ENCODE data around the gene DNAJC4. TPM values are rescaled to one million over a fixed set of nuclear protein-coding genes. Genes with fewer than 3 reads are reported as not detected.

Gene DNAJC4
- total RNA-seq, 2 experiments from 2014 or later, result 22.5 to 26.2 TPM

- DNase-seq, result no peak
- Mint-ChIP-seq H3K27ac (peak overlapping the region; percentile 99), H3K36me3 (peaks cover 51% of the 10 kb centered on the region), H3K27me3 (no peaks in the 10 kb centered on the region), H3K9me3 (no peaks in the 10 kb centered on the region), H3K4me3 (peak overlapping the region; percentile 96), H3K4me1 (ENCODE audit: low read depth) (peaks cover 48% of the 10 kb centered on the region)
- intact Hi-C loops (cut with micrococcal nuclease), result no loop called here
- POLR2A ChIA-PET, result interaction anchor here (0.8 to 5.5 kb wide), 5 partner anchors 16 to 124 kb away, joined by 3 to 111 read pairs (median 36); partner anchors contain the start of genes NUDT22, STIP1 and TRPT1
- CTCF ChIA-PET, result interaction anchor here (0.6 to 6.5 kb wide), 8 partner anchors 16 to 1455 kb away, joined by 3 to 106 read pairs (median 6); partner anchors contain the start of genes CATSPERZ, ESRRA, NUDT22 and STIP1
Observed at GRCh38 chr11:64208796-64209562, 21.4 kb upstream of the DNAJC4 start.

GRCh38 chr11:64209563-64209843, 20.8 kb upstream of the DNAJC4 start:
- H3K4me3 Mint-ChIP-seq, result no peak overlapping the region
- intact Hi-C loops (cut with micrococcal nuclease), result no loop called here
- H3K27ac Mint-ChIP-seq, result peak overlapping the region; percentile 28
- peaks cover 45% of the 10 kb centered on the region for H3K4me1 Mint-ChIP-seq (ENCODE audit: low read depth)
- peaks cover 50% of the 10 kb centered on the region for H3K36me3 Mint-ChIP-seq
- ChIA-PET POLR2A (interaction anchor here (0.8 to 5.5 kb wide), 2 partner anchors 16 to 34 kb away, joined by 3 to 66 read pairs; partner anchors contain the start of genes NUDT22 and TRPT1), CTCF (interaction anchor here (0.9 to 6.5 kb wide), 3 partner anchors 16 to 93 kb away, joined by 3 to 106 read pairs (median 38); partner anchors contain the start of genes CATSPERZ, ESRRA, NUDT22 and TRPT1)
- no peaks in the 10 kb centered on the region for H3K9me3 Mint-ChIP-seq
- DNase-seq, result no peak
- no peaks in the 10 kb centered on the region for H3K27me3 Mint-ChIP-seq

- H3K4me3 Mint-ChIP-seq, result no peak overlapping the region
- DNase-seq, result no peak
- no peaks in the 10 kb centered on the region for H3K9me3 Mint-ChIP-seq
- no peaks in the 10 kb centered on the region for H3K27me3 Mint-ChIP-seq
- peak overlapping the region; percentile 28 for H3K27ac Mint-ChIP-seq
- ChIA-PET POLR2A (interaction anchor here (5.5 kb wide), 1 partner anchor 15 kb away, joined by 66 read pairs; the partner anchor contains the start of genes NUDT22 and TRPT1), CTCF (interaction anchor here (0.9 kb wide), 1 partner anchor 16 kb away, joined by 3 read pairs; the partner anchor contains the start of gene NUDT22)
- intact Hi-C loops (cut with micrococcal nuclease), result no loop called here
- peaks cover 47% of the 10 kb centered on the region for H3K4me1 Mint-ChIP-seq (ENCODE audit: low read depth)
- peaks cover 54% of the 10 kb centered on the region for H3K36me3 Mint-ChIP-seq
Observed at GRCh38 chr11:64210301-64211020, 19.9 kb upstream of the DNAJC4 start.

- POLR2A ChIA-PET, result interaction anchor here (5.5 kb wide), 1 partner anchor 14 kb away, joined by 66 read pairs; the partner anchor contains the start of genes NUDT22 and TRPT1
- intact Hi-C loops (cut with micrococcal nuclease), result no loop called here
- H3K4me3 Mint-ChIP-seq, result no peak overlapping the region
- H3K9me3 Mint-ChIP-seq, result no peaks in the 10 kb centered on the region
- no peak for DNase-seq
- CTCF ChIA-PET, result interaction anchor here (1.1 kb wide), 1 partner anchor 48 kb away, joined by 3 read pairs; no protein-coding TSS in a partner anchor
- no peaks in the 10 kb centered on the region for H3K27me3 Mint-ChIP-seq
- peaks cover 38% of the 10 kb centered on the region for H3K4me1 Mint-ChIP-seq (ENCODE audit: low read depth)
- no peak overlapping the region for H3K27ac Mint-ChIP-seq
- H3K36me3 Mint-ChIP-seq, result peaks cover 54% of the 10 kb centered on the region
Observed at GRCh38 chr11:64211181-64211872, 19.0 kb upstream of the DNAJC4 start.

GRCh38 chr11:64216879-64217278, 13.5 kb upstream of the DNAJC4 start:
- CTCF ChIA-PET, result interaction anchor here (0.6 to 1.8 kb wide), 4 partner anchors 8 to 86 kb away, joined by 3 to 9 read pairs (median 3); partner anchors contain the start of genes FERMT3, NUDT22 and TRPT1
- intact Hi-C loops (cut with micrococcal nuclease), result no loop called here
- no peaks in the 10 kb centered on the region for H3K27me3 Mint-ChIP-seq
- no peaks in the 10 kb centered on the region for H3K9me3 Mint-ChIP-seq
- no peak overlapping the region for H3K27ac Mint-ChIP-seq
- no peak overlapping the region for H3K4me3 Mint-ChIP-seq
- H3K4me1 Mint-ChIP-seq (ENCODE audit: low read depth), result peaks cover 19% of the 10 kb centered on the region
- no peak for DNase-seq
- H3K36me3 Mint-ChIP-seq, result peaks cover 35% of the 10 kb centered on the region
- POLR2A ChIA-PET, result interaction anchor here (1.5 to 2.8 kb wide), 2 partner anchors 7 to 10 kb away, joined by 5 to 15 read pairs; no protein-coding TSS in a partner anchor

- Mint-ChIP-seq H3K27me3 (no peaks in the 10 kb centered on the region), H3K27ac (no peak overlapping the region), H3K4me1 (ENCODE audit: low read depth) (peaks cover 11% of the 10 kb centered on the region), H3K9me3 (no peaks in the 10 kb centered on the region), H3K4me3 (no peak overlapping the region), H3K36me3 (peaks cover 27% of the 10 kb centered on the region)
- intact Hi-C loops (cut with micrococcal nuclease), result no loop called here
- no peak for DNase-seq
- CTCF ChIA-PET, result no interaction called here
- POLR2A ChIA-PET, result interaction anchor here (0.6 kb wide), 1 partner anchor 897 kb away, joined by 3 read pairs; no protein-coding TSS in a partner anchor
Observed at GRCh38 chr11:64218628-64219353, 11.6 kb upstream of the DNAJC4 start.

GRCh38 chr11:64219354-64219684, 11.0 kb upstream of the DNAJC4 start:
- DNase-seq, result no peak
- Mint-ChIP-seq H3K27me3 (no peaks in the 10 kb centered on the region), H3K36me3 (peaks cover 22% of the 10 kb centered on the region), H3K27ac (no peak overlapping the region), H3K4me3 (no peak overlapping the region), H3K4me1 (ENCODE audit: low read depth) (peaks cover 12% of the 10 kb centered on the region), H3K9me3 (no peaks in the 10 kb centered on the region)
- CTCF ChIA-PET, result no interaction called here
- POLR2A ChIA-PET, result no interaction called here
- intact Hi-C loops (cut with micrococcal nuclease), result no loop called here

- ChIA-PET CTCF (no interaction called here), POLR2A (no interaction called here)
- Mint-ChIP-seq H3K4me1 (ENCODE audit: low read depth) (peaks cover 10% of the 10 kb centered on the region), H3K36me3 (peaks cover 20% of the 10 kb centered on the region), H3K27ac (no peak overlapping the region), H3K4me3 (no peak overlapping the region), H3K27me3 (no peaks in the 10 kb centered on the region), H3K9me3 (no peaks in the 10 kb centered on the region)
- intact Hi-C loops (cut with micrococcal nuclease), result no loop called here
- DNase-seq, result no peak
Observed at GRCh38 chr11:64219755-64220154, 10.6 kb upstream of the DNAJC4 start.

- intact Hi-C loops (cut with micrococcal nuclease), result no loop called here
- ChIA-PET CTCF (no interaction called here), POLR2A (interaction anchor here (0.6 kb wide), 1 partner anchor 30 kb away, joined by 3 read pairs; no protein-coding TSS in a partner anchor)
- Mint-ChIP-seq H3K4me1 (ENCODE audit: low read depth) (peaks cover 8% of the 10 kb centered on the region), H3K9me3 (no peaks in the 10 kb centered on the region), H3K27ac (no peak overlapping the region), H3K4me3 (no peak overlapping the region), H3K36me3 (peaks cover 15% of the 10 kb centered on the region), H3K27me3 (no peaks in the 10 kb centered on the region)
- DNase-seq, result no peak
Observed at GRCh38 chr11:64220271-64220670, 10.1 kb upstream of the DNAJC4 start.

GRCh38 chr11:64220798-64221197, 9.6 kb upstream of the DNAJC4 start:
- H3K4me3 Mint-ChIP-seq, result no peak overlapping the region
- no peak overlapping the region for H3K27ac Mint-ChIP-seq
- ChIA-PET POLR2A (interaction anchor here (0.6 kb wide), 1 partner anchor 30 kb away, joined by 3 read pairs; no protein-coding TSS in a partner anchor), CTCF (no interaction called here)
- no peaks in the 10 kb centered on the region for H3K9me3 Mint-ChIP-seq
- peaks cover 9% of the 10 kb centered on the region for H3K4me1 Mint-ChIP-seq (ENCODE audit: low read depth)
- no peak for DNase-seq
- intact Hi-C loops (cut with micrococcal nuclease), result no loop called here
- H3K27me3 Mint-ChIP-seq, result no peaks in the 10 kb centered on the region
- H3K36me3 Mint-ChIP-seq, result peaks cover 14% of the 10 kb centered on the region

- Mint-ChIP-seq H3K4me3 (no peak overlapping the region), H3K9me3 (no peaks in the 10 kb centered on the region), H3K4me1 (ENCODE audit: low read depth) (peaks cover 15% of the 10 kb centered on the region), H3K27ac (no peak overlapping the region), H3K27me3 (no peaks in the 10 kb centered on the region), H3K36me3 (peaks cover 16% of the 10 kb centered on the region)
- CTCF ChIA-PET, result interaction anchor here (5.2 kb wide), 1 partner anchor 16 kb away, joined by 38 read pairs; the partner anchor contains the start of gene FERMT3
- POLR2A ChIA-PET, result interaction anchor here (0.5 to 5.4 kb wide), 4 partner anchors 14 to 41 kb away, joined by 3 to 66 read pairs (median 5); partner anchors contain the start of gene FERMT3
- intact Hi-C loops (cut with micrococcal nuclease), result no loop called here
- DNase-seq, result no peak
Observed at GRCh38 chr11:64222651-64223000, 7.7 kb upstream of the DNAJC4 start.
